ENCODE data around the gene PAMR1.

DNA sequence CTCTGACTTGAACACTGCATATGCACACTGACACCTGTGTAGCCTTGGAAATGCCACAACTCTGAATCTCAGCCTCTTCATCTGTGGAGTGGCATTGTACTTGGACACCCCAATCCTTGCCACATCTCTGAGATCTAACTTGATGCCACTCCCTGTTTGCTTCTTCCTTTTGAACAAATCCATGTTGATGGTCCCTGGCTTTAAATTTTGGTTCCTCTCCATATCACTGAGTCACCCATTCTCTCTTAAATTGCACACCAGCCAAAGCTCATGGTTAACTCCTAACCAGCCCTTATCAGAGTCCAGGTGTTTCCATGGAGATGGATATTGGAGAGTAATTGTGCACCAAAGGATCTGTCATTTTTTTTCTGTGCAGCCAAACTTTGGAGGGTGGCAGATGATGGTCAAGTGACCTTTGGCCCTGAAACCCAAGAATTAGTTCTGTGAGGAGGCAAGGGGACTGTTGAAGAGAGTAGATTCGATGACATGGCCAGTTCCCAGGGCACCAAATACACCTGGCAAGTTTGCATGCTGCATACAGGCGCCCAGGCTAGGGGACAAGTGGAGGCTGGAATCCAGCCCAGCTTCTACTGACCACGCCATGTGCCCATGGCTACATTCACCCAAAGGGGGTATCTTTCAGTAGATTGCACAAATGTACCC, 25.1 kb upstream of the PAMR1 start:
- TF ChIP-seq, protein P1, sequence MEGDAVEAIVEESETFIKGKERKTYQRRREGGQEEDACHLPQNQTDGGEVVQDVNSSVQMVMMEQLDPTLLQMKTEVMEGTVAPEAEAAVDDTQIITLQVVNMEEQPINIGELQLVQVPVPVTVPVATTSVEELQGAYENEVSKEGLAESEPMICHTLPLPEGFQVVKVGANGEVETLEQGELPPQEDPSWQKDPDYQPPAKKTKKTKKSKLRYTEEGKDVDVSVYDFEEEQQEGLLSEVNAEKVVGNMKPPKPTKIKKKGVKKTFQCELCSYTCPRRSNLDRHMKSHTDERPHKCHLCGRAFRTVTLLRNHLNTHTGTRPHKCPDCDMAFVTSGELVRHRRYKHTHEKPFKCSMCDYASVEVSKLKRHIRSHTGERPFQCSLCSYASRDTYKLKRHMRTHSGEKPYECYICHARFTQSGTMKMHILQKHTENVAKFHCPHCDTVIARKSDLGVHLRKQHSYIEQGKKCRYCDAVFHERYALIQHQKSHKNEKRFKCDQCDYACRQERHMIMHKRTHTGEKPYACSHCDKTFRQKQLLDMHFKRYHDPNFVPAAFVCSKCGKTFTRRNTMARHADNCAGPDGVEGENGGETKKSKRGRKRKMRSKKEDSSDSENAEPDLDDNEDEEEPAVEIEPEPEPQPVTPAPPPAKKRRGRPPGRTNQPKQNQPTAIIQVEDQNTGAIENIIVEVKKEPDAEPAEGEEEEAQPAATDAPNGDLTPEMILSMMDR (IDR thresholded peaks at IDR 0.05) = no peak
- TF ChIP-seq EP300 (IDR thresholded peaks at IDR 0.05) (no peak), POLR2AphosphoS5 (IDR thresholded peaks at IDR 0.05) (no peak)

Data from esophagus muscularis mucosa (tissue), 4 donors.